ENCODE results near the gene STX17. TPM values are rescaled to one million over a fixed set of nuclear protein-coding genes. Genes with fewer than 3 reads are reported as not detected.

STX17 gene
- total RNA-seq, 1 experiment from 2014 or later, result 24.6 TPM

DNA sequence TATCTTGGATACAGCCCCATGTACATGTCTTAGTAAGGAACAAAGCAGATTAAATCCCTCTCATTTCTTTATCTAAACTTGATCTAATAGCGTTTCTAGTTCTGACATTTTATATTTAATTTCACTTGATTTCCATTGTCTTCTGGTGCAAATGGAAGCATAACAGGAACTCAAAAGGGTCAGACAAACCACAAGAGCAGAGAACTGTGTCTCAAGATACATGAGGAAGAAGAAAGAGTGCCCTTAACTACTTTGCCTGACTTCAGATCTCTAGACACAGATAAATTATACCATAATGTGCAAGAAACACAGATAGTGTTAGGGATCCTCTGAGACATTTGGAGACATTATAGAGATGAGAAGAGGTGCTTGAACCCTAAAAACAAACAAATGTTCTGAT is 20.7 kb upstream of the STX17 start:
- CTCF ChIA-PET, result no interaction called here
- DNase-seq (ENCODE audit: low read depth, low spot score), result no peak
- H4K20me1 ChIP-seq (ENCODE audit: insufficient read depth), result no peaks in the 10 kb centered on the region
- H3K4me1 ChIP-seq (ENCODE audit: control insufficient read depth in 1 of 2, insufficient read depth in 2 of 2, low read length in 2 of 2), result no peaks in the 10 kb centered on the region
- no peaks in the 10 kb centered on the region for H3K9me3 ChIP-seq (ENCODE audit: control insufficient read depth in 1 of 2, insufficient read depth in 1 of 2, low read depth in 1 of 2, low read length in 2 of 2)
- H3K27ac ChIP-seq (ENCODE audit: low read depth, low read length), result no peak overlapping the region
- no peaks in the 10 kb centered on the region for H3K36me3 ChIP-seq (ENCODE audit: control insufficient read depth in 1 of 2, insufficient read depth in 2 of 2, low read length in 2 of 2)
- TF ChIP-seq, protein P1, sequence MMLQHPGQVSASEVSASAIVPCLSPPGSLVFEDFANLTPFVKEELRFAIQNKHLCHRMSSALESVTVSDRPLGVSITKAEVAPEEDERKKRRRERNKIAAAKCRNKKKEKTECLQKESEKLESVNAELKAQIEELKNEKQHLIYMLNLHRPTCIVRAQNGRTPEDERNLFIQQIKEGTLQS (IDR thresholded peaks at IDR 0.05), result no peak
- TF ChIP-seq EZH2phosphoT487 (IDR thresholded peaks at IDR 0.05; ENCODE audit: borderline replicate concordance) (no peak), ELF1 (IDR thresholded peaks at IDR 0.05; ENCODE audit: borderline replicate concordance, low read depth) (no peak)
- RAD21 ChIA-PET (ENCODE audit: low non-redundant PET in 1 of 2, low total read pairs in 2 of 2, uncharacterized antibody in 2 of 2, unreplicated experiment in 2 of 2), result no interaction called here
- H3K9me2 ChIP-seq (ENCODE audit: insufficient read depth), result 0 out of 2 replicates have a peak, but pooled peaks cover 3% of the 10 kb centered on the region
- H3K27me3 ChIP-seq (ENCODE audit: insufficient read depth, low read length), result no peaks in the 10 kb centered on the region
- H3K4me3 ChIP-seq (replicated peaks in 1 of 2; ENCODE audit: low read depth in 1 of 2, low read length in 2 of 2), result no peak overlapping the region
- no peak overlapping the region for H3K4me2 ChIP-seq (ENCODE audit: low read length)
- BruUV-seq (replicated peaks), result no TSS peak
- intact Hi-C loops (cut with micrococcal nuclease), result no loop called here
- H2AFZ ChIP-seq (ENCODE audit: low read depth, low read length, poor library complexity, severe bottlenecking), result no peak overlapping the region
- ATAC-seq, result no peak
- no peak overlapping the region for H3K9ac ChIP-seq (ENCODE audit: low read length)
- no peaks in the 10 kb centered on the region for H3K79me2 ChIP-seq (ENCODE audit: insufficient read depth, low read length)
- POLR2A ChIA-PET, result no interaction called here

DNA sequence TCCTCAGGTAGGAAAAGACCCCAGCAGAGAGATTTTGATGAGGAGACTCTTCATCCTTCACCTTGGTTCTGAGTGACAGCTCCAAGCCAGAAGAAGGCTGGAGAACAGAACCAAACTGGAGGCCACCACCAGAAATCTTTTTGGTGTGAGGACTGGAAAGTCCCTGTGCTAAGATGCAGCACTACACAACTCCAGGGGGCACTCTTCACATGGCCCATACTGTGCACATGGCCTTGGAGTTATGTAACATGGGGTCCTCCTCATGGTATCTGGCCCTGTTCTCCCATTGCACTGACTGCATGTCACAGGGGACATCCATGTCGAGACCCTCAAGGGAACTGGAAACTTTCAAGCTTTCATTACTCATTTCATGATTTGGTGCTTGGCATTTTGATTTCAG is 17.3 kb upstream of the STX17 start:
- Histone ChIP-seq H3K4me1 (ENCODE audit: control insufficient read depth in 1 of 2, insufficient read depth in 2 of 2, low read length in 2 of 2) (no peaks in the 10 kb centered on the region), H3K36me3 (ENCODE audit: control insufficient read depth in 1 of 2, insufficient read depth in 2 of 2, low read length in 2 of 2) (no peaks in the 10 kb centered on the region), H2AFZ (ENCODE audit: low read depth, low read length, poor library complexity, severe bottlenecking) (no peak overlapping the region), H4K20me1 (ENCODE audit: insufficient read depth) (no peaks in the 10 kb centered on the region), H3K9me3 (ENCODE audit: control insufficient read depth in 1 of 2, insufficient read depth in 1 of 2, low read depth in 1 of 2, low read length in 2 of 2) (no peaks in the 10 kb centered on the region), H3K27ac (ENCODE audit: low read depth, low read length) (no peak overlapping the region), H3K79me2 (ENCODE audit: insufficient read depth, low read length) (no peaks in the 10 kb centered on the region), H3K27me3 (ENCODE audit: insufficient read depth, low read length) (no peaks in the 10 kb centered on the region), H3K9me2 (ENCODE audit: insufficient read depth) (no peaks in the 10 kb centered on the region), H3K9ac (ENCODE audit: low read length) (no peak overlapping the region), H3K4me2 (ENCODE audit: low read length) (no peak overlapping the region), H3K4me3 (replicated peaks in 1 of 2; ENCODE audit: low read depth in 1 of 2, low read length in 2 of 2) (no peak overlapping the region)
- DNase-seq (ENCODE audit: low read depth, low spot score) (no peak), ATAC-seq (peak; percentile 49; the same call in 1 of the 2 replicates)
- ChIA-PET CTCF (no interaction called here), RAD21 (ENCODE audit: low non-redundant PET in 1 of 2, low total read pairs in 2 of 2, uncharacterized antibody in 2 of 2, unreplicated experiment in 2 of 2) (no interaction called here), POLR2A (no interaction called here)
- intact Hi-C loops (cut with micrococcal nuclease), result no loop called here
- BruUV-seq (replicated peaks), result no TSS peak
- TF ChIP-seq, protein P2, sequence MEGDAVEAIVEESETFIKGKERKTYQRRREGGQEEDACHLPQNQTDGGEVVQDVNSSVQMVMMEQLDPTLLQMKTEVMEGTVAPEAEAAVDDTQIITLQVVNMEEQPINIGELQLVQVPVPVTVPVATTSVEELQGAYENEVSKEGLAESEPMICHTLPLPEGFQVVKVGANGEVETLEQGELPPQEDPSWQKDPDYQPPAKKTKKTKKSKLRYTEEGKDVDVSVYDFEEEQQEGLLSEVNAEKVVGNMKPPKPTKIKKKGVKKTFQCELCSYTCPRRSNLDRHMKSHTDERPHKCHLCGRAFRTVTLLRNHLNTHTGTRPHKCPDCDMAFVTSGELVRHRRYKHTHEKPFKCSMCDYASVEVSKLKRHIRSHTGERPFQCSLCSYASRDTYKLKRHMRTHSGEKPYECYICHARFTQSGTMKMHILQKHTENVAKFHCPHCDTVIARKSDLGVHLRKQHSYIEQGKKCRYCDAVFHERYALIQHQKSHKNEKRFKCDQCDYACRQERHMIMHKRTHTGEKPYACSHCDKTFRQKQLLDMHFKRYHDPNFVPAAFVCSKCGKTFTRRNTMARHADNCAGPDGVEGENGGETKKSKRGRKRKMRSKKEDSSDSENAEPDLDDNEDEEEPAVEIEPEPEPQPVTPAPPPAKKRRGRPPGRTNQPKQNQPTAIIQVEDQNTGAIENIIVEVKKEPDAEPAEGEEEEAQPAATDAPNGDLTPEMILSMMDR (IDR thresholded peaks at IDR 0.05 in 2 of 3, conservative IDR thresholded peaks at IDR 0.05 in 1 of 3; ENCODE audit: borderline replicate concordance in 1 of 3, insufficient read depth in 1 of 3, low read depth in 2 of 3, low read length in 2 of 3), result peak in 2 of 3 experiments; percentile 6 to 27; a peak in 1 of 6 replicates
- TF ChIP-seq EGR1 (IDR thresholded peaks at IDR 0.05; ENCODE audit: low read depth), result no peak
- no peak for TF ChIP-seq JUND (IDR thresholded peaks at IDR 0.05)
